ENCODE measurements around the gene PAX8.
"Not testable (repeated sequence)": the region's sequence is repeated elsewhere in the genome, so short reads cannot be mapped to it uniquely, and the experiment has no call there.

DNA sequence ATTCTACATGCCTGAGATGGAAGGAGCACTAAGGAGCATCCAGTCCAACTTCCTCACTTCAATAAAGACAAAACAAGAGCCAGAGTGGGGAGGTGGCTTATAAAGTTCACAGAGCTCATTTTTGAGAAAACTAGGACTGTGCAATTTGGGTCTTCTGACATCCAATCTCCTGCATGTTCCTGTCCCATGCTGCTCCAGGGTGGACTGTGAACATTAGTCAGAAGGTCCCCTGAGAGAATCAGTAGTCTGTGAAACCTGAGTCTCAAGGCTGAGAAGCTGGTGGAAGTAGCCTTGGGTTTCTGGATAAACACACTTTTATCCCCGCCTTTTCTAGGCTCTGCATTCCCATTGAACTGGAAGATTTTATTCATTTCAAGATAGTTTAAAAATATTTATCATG is 33.1 kb upstream of the PAX8 start:
- TF ChIP-seq EZH2 (IDR thresholded peaks at IDR 0.05; ENCODE audit: borderline replicate concordance, low read length), result not testable (repeated sequence)
- TF ChIP-seq, protein P1, sequence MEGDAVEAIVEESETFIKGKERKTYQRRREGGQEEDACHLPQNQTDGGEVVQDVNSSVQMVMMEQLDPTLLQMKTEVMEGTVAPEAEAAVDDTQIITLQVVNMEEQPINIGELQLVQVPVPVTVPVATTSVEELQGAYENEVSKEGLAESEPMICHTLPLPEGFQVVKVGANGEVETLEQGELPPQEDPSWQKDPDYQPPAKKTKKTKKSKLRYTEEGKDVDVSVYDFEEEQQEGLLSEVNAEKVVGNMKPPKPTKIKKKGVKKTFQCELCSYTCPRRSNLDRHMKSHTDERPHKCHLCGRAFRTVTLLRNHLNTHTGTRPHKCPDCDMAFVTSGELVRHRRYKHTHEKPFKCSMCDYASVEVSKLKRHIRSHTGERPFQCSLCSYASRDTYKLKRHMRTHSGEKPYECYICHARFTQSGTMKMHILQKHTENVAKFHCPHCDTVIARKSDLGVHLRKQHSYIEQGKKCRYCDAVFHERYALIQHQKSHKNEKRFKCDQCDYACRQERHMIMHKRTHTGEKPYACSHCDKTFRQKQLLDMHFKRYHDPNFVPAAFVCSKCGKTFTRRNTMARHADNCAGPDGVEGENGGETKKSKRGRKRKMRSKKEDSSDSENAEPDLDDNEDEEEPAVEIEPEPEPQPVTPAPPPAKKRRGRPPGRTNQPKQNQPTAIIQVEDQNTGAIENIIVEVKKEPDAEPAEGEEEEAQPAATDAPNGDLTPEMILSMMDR (conservative IDR thresholded peaks at IDR 0.05 in 1 of 2, IDR thresholded peaks at IDR 0.05 in 1 of 2; ENCODE audit: extremely low read depth in 1 of 2, insufficient read depth in 1 of 2, low read depth in 1 of 2, low read length in 2 of 2), result not testable (repeated sequence)
